ENCODE measurements around the gene TRIM75.
"Not testable (repeated sequence)": the region's sequence is repeated elsewhere in the genome, so short reads cannot be mapped to it uniquely, and the experiment has no call there.

DNA sequence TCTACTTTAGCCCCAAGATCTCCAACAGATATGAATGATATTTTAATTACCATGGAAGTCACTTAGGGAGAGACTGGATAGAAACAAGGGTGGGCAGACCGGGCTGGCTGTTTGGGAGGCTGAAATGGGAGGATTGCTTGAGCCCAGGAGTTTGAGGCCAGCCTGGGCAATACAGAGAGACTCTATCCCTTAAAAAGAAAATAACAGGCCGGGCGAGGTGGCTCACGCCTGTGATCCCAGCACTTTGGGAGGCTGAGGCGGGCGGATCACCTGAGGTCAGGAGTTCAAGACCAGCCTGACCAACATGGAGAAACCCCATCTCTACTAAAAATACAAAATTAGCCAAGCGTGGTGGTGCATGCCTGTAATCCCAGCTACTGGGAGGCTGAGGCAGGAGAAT, 31.1 kb downstream of the TRIM75 start:
- not testable (repeated sequence) for TF ChIP-seq CTCF, POLR2A (IDR thresholded peaks at IDR 0.05)
